HUDEP-2 (cell line): ENCODE results near the gene PTDSS2.

ENCODE experiments used
- DNase-seq, 76 experiments: peaks; one replicate each; lab custom pipeline; 2025; ENCODE audit not compliant: unreplicated experiment in 76 of 76; lab: John Stamatoyannopoulos, UW

Gene PTDSS2

GRCh38 chr11:488062-488461 lies 38.0 kb downstream of the PTDSS2 start:
- peak in 5 of 76 experiments; percentile 7 to 25 (median 21) for DNase-seq

GRCh38 chr11:488579-488978 lies 38.5 kb downstream of the PTDSS2 start:
- no peak for DNase-seq

- no peak for DNase-seq
Observed at GRCh38 chr11:488992-489391, 38.9 kb downstream of the PTDSS2 start.

GRCh38 chr11:489610-490185 lies 39.6 kb downstream of the PTDSS2 start:
- no peak for DNase-seq

- no peak for DNase-seq
Observed at GRCh38 chr11:490186-490929, 40.3 kb downstream of the PTDSS2 start.

GRCh38 chr11:490930-491260 lies 40.8 kb downstream of the PTDSS2 start:
- DNase-seq: no peak

- DNase-seq: no peak
Observed at GRCh38 chr11:491358-491757, 41.3 kb downstream of the PTDSS2 start.

GRCh38 chr11:492427-493226 lies 42.5 kb downstream of the PTDSS2 start:
- no peak for DNase-seq

GRCh38 chr11:494761-495536 lies 44.9 kb downstream of the PTDSS2 start:
- no peak for DNase-seq

- no peak for DNase-seq
Observed at GRCh38 chr11:495537-495931, 45.5 kb downstream of the PTDSS2 start.

GRCh38 chr11:496834-497564 lies 46.9 kb downstream of the PTDSS2 start:
- DNase-seq: no peak

GRCh38 chr11:497565-498296 lies 47.7 kb downstream of the PTDSS2 start:
- peak in 33 of 76 experiments; percentile 10 to 65 (median 38) for DNase-seq

GRCh38 chr11:498297-499181 lies 48.5 kb downstream of the PTDSS2 start:
- DNase-seq: no peak

GRCh38 chr11:499201-500076 lies 49.4 kb downstream of the PTDSS2 start:
- DNase-seq: no peak

GRCh38 chr11:501001-501682 lies 51.1 kb downstream of the PTDSS2 start:
- DNase-seq: no peak

GRCh38 chr11:501683-502287 lies 51.7 kb downstream of the PTDSS2 start:
- DNase-seq: no peak
